GM12873 (cell line): ENCODE measurements around the gene SH3BP4.

Experiments
- CTCF ChIP-seq: IDR thresholded peaks from 2 replicates; pipeline ENCODE4 v1.5.1; 2012; ENCODE audit warnings: low read depth, mild to moderate bottlenecking, moderate library complexity, low read length, control low read depth; ENCODE audit not compliant: insufficient read depth; ENCODE audit errors: missing control alignments

Gene SH3BP4

GRCh38 chr2:234960175-234961088, 8.6 kb downstream of the SH3BP4 start:
- no peak for TF ChIP-seq CTCF

- no peak for TF ChIP-seq CTCF
Observed at GRCh38 chr2:234961784-234962183, 10.0 kb downstream of the SH3BP4 start.

- TF ChIP-seq CTCF, result no peak
Observed at GRCh38 chr2:234963773-234964615, 12.2 kb downstream of the SH3BP4 start.

- no peak for TF ChIP-seq CTCF
Observed at GRCh38 chr2:234964631-234965461, 13.0 kb downstream of the SH3BP4 start.

GRCh38 chr2:234966340-234966739, 14.5 kb downstream of the SH3BP4 start:
- no peak for TF ChIP-seq CTCF

GRCh38 chr2:234967201-234967869, 15.5 kb downstream of the SH3BP4 start:
- TF ChIP-seq CTCF, result no peak
